CD4-positive, alpha-beta T cell (primary cell): ENCODE results near the gene FAM83B. TPM values are rescaled to one million over a fixed set of nuclear protein-coding genes. Genes with fewer than 3 reads are reported as not detected.

Experiments used
- ATAC-seq: fragments of 200-7000 bp; cut with Tn5 transposase; one replicate; pipeline ENCODE4 v1.10.0; 2022; ENCODE audit warnings: mild to moderate bottlenecking; ENCODE audit not compliant: poor library complexity
- CTCF ChIA-PET: fragments of 350-600 bp; sonication (Branson Sonifier 250); formaldehyde crosslinking; loops from one replicate; lab custom pipeline; 2021; ENCODE audit warnings: antibody characterized with exemption, inconsistent platforms; lab: Charles Lee
- POLR2A ChIA-PET: fragments of 350-600 bp; sonication (Branson Sonifier 250); formaldehyde crosslinking; loops from one replicate; lab custom pipeline; 2021; ENCODE audit warnings: antibody characterized with exemption, inconsistent platforms; lab: Charles Lee
- DNase-seq, 14 experiments: peaks; one replicate each; pipeline ENCODE4 v3.0.0-alpha.2; 2013 to 2020; ENCODE audit warnings: mixed read lengths in 2 of 14
- H3K27ac ChIP-seq, 2 donors: one replicate each; pipeline versions ENCODE4 v1.5.1 to v1.7.0; 2013; ENCODE audit warnings: low read length in 2 of 2, low read depth in 1 of 2, mild to moderate bottlenecking in 1 of 2
- H3K27me3 ChIP-seq, 2 experiments: 1 replicate in 1 of 2; 2 replicates in 1 of 2; pipeline versions ENCODE4 v1.6.1 to v1.7.0; 2013; ENCODE audit warnings: low read length in 2 of 2, control low read depth in 1 of 2, mild to moderate bottlenecking in 1 of 2, moderate library complexity in 1 of 2; ENCODE audit not compliant: insufficient read depth in 2 of 2, control insufficient read depth in 1 of 2
- H3K36me3 ChIP-seq: one replicate; pipeline ENCODE4 v1.6.1; 2013; ENCODE audit warnings: low read length, control low read depth; ENCODE audit not compliant: insufficient read depth
- H3K4me1 ChIP-seq: one replicate; pipeline ENCODE4 v1.6.1; 2013; ENCODE audit warnings: low read length, control low read depth; ENCODE audit not compliant: insufficient read depth
- H3K4me3 ChIP-seq: one replicate; pipeline ENCODE4 v1.5.1; 2013; ENCODE audit warnings: mild to moderate bottlenecking, low read length, moderate library complexity
- H3K9me3 ChIP-seq, 2 experiments: 1 replicate in 1 of 2; 2 replicates in 1 of 2; pipeline versions ENCODE4 v1.6.1 to v1.7.0; 2013; ENCODE audit warnings: low read length in 2 of 2, mild to moderate bottlenecking in 2 of 2, control low read depth in 1 of 2, moderate library complexity in 1 of 2; ENCODE audit not compliant: control insufficient read depth in 1 of 2, insufficient read depth in 1 of 2
- H3K27ac Mint-ChIP-seq: one replicate; pipeline ENCODE4 v1.8.0; 2020; ENCODE audit warnings: mixed read lengths
- H3K27me3 Mint-ChIP-seq: one replicate; pipeline ENCODE4 v1.8.0; 2021; ENCODE audit warnings: mixed read lengths
- H3K36me3 Mint-ChIP-seq: one replicate; pipeline ENCODE4 v1.8.0; 2021; ENCODE audit warnings: low read depth, mixed read lengths
- H3K4me1 Mint-ChIP-seq: one replicate; pipeline ENCODE4 v1.8.0; 2021; ENCODE audit warnings: low read depth, mixed read lengths
- H3K4me3 Mint-ChIP-seq: one replicate; pipeline ENCODE4 v1.8.0; 2020; ENCODE audit warnings: mild to moderate bottlenecking, mixed read lengths
- H3K9me3 Mint-ChIP-seq: one replicate; pipeline ENCODE4 v1.8.0; 2020; ENCODE audit warnings: mixed read lengths
- CTCF ChIP-seq: fragments of 200-600 bp; IDR thresholded peaks from one replicate; pipeline ENCODE4 v1.8.0; 2022; ENCODE audit warnings: antibody characterized with exemption, mild to moderate bottlenecking
- intact Hi-C, 2 experiments: fragments of 100-400 bp; cut with DNase I in 1 of 2; cut with micrococcal nuclease in 1 of 2; formaldehyde crosslinking; loops; one replicate each; pipeline versions ENCODE4 v1.15.1 to v1.9.0; 2023 to 2025; cut with DNase I, micrococcal nuclease
- total RNA-seq, 174 experiments: library from RNA in 2 of 174; stranded (reverse) in 2 of 174; gene quantifications; one replicate each; pipeline ENCODE4 v1.2.3 and lab custom pipeline; 2021 to 2026

FAM83B gene
- total RNA-seq, 2 experiments from 2014 or later = not detected

DNA sequence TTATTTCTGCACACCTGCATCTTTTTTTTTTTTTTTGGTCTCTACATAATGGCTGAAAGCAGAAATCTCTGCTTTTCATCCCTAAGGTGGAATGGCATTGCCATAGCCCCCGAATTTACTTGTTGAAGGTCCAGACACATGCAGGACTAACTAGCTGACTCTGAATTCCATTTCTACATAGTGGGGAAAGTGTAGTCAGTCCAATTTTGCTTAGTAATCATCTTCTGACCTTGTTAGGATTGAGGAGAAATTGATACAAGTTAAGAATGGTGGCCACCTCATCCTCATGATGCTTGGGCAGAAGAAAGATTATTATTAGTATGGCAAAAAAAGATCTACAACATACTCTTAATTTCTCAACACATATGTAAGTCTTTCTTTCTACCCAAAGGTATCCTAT, 16.4 kb upstream of the FAM83B start:
- intact Hi-C loops = no loop called here
- H3K27me3 ChIP-seq = no peaks in the 10 kb centered on the region
- H3K27me3 Mint-ChIP-seq = no peaks in the 10 kb centered on the region

GRCh38 chr6:54835176-54835575, 11.4 kb upstream of the FAM83B start:
- ChIA-PET CTCF (no interaction called here), POLR2A (no interaction called here)
- no peaks in the 10 kb centered on the region for H3K4me1 Mint-ChIP-seq
- peaks cover 4% of the 10 kb centered on the region for H3K9me3 Mint-ChIP-seq
- TF ChIP-seq CTCF = no peak
- DNase-seq (no peak), ATAC-seq (no peak)
- no peaks in the 10 kb centered on the region for H3K27me3 ChIP-seq
- no peaks in the 10 kb centered on the region for H3K4me1 ChIP-seq
- no peak overlapping the region for H3K27ac Mint-ChIP-seq
- no peaks in the 10 kb centered on the region for H3K36me3 ChIP-seq
- H3K27me3 Mint-ChIP-seq = no peaks in the 10 kb centered on the region
- no peak overlapping the region for H3K4me3 Mint-ChIP-seq
- H3K36me3 Mint-ChIP-seq = no peaks in the 10 kb centered on the region
- no peak overlapping the region for H3K27ac ChIP-seq
- no peak overlapping the region for H3K4me3 ChIP-seq
- intact Hi-C loops = no loop called here
- H3K9me3 ChIP-seq = peaks cover 4 to 5% of the 10 kb centered on the region in 2 experiments

More for the DNA sequence above, 16.4 kb upstream of the FAM83B start:
- H3K27ac ChIP-seq = no peak overlapping the region
- Mint-ChIP-seq H3K9me3 (peaks cover 5% of the 10 kb centered on the region), H3K27ac (no peak overlapping the region), H3K36me3 (no peaks in the 10 kb centered on the region), H3K4me1 (no peaks in the 10 kb centered on the region), H3K4me3 (no peak overlapping the region)
- peaks cover 6 to 8% of the 10 kb centered on the region in 2 experiments for H3K9me3 ChIP-seq
- ATAC-seq (no peak), DNase-seq (no peak)
- no peak overlapping the region for H3K4me3 ChIP-seq
- ChIA-PET CTCF (no interaction called here), POLR2A (no interaction called here)
- no peak for TF ChIP-seq CTCF
- no peaks in the 10 kb centered on the region for H3K36me3 ChIP-seq
- H3K4me1 ChIP-seq = no peaks in the 10 kb centered on the region

GRCh38 chr6:54846857-54847674, 495 bp downstream of the FAM83B start:
- no peak overlapping the region for H3K27ac ChIP-seq
- H3K36me3 ChIP-seq = no peaks in the 10 kb centered on the region
- Mint-ChIP-seq H3K27ac (no peak overlapping the region), H3K36me3 (no peaks in the 10 kb centered on the region), H3K4me1 (no peaks in the 10 kb centered on the region), H3K27me3 (peaks cover 25% of the 10 kb centered on the region), H3K4me3 (no peak overlapping the region), H3K9me3 (peaks cover 9% of the 10 kb centered on the region)
- peaks cover 10 to 14% of the 10 kb centered on the region in 2 experiments for H3K27me3 ChIP-seq
- ChIA-PET POLR2A (no interaction called here), CTCF (no interaction called here)
- no peak for TF ChIP-seq CTCF
- DNase-seq (no peak), ATAC-seq (no peak)
- peaks cover 5 to 25% of the 10 kb centered on the region in 2 experiments for H3K9me3 ChIP-seq
- no peaks in the 10 kb centered on the region for H3K4me1 ChIP-seq
- intact Hi-C loops = no loop called here
- no peak overlapping the region for H3K4me3 ChIP-seq
